HG02981 (cell line): Measurements from ENCODE around the gene CYTH3.

Source experiments
- ATAC-seq: cut with Tn5 transposase; IDR thresholded peaks from one replicate; pipeline ENCODE4 v1.9.1; 2021; ENCODE audit warnings: mild to moderate bottlenecking, moderate library complexity; ENCODE audit not compliant: unreplicated experiment

Gene CYTH3

DNA sequence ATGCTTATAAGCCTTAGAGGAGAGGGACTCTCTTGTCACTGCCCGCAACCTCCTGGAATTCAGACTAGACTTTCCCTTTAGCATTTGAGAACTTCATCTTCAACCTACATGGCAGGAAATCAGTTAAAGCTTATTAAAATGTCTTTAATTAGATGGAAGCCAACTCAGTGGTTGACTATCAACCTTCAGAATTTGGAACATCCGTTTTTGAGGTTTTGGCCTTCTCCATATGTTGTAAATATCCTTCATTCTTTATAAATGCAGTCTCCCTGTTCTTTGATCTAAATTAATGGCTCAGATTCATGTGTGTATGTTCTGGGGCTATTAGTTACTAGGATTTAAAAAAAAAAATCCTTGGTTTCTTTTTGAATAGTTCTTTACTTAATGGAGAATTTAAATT is 156.2 kb downstream of the CYTH3 start:
- no peak for ATAC-seq
